Activated naive CD4-positive, alpha-beta T cell treated with anti-CD3 and anti-CD28 coated beads for 36 hours (primary cell): ENCODE results near the gene SYTL5. TPM values are rescaled to one million over a fixed set of nuclear protein-coding genes. Genes with fewer than 3 reads are reported as not detected.

ENCODE experiments used
- CTCF ChIA-PET: fragments of 350-600 bp; sonication (Branson Sonifier 250); formaldehyde crosslinking; loops from one replicate; lab custom pipeline; 2021; ENCODE audit warnings: antibody characterized with exemption; lab: Charles Lee
- DNase-seq: peaks from one replicate; pipeline ENCODE4 v3.0.0-alpha.2; 2020
- H3K27ac Mint-ChIP-seq: one replicate; pipeline ENCODE4 v1.8.0; 2021; ENCODE audit warnings: mild to moderate bottlenecking, mixed read lengths
- H3K27me3 Mint-ChIP-seq: one replicate; pipeline ENCODE4 v1.8.0; 2021; ENCODE audit warnings: low read depth, mixed read lengths
- H3K36me3 Mint-ChIP-seq: one replicate; pipeline ENCODE4 v1.8.0; 2021; ENCODE audit warnings: low read depth, mixed read lengths
- H3K4me1 Mint-ChIP-seq: one replicate; pipeline ENCODE4 v1.8.0; 2021; ENCODE audit warnings: low read depth, mixed read lengths
- H3K4me3 Mint-ChIP-seq: one replicate; pipeline ENCODE4 v1.8.0; 2021; ENCODE audit warnings: mild to moderate bottlenecking, moderate library complexity, mixed read lengths
- H3K9me3 Mint-ChIP-seq: one replicate; pipeline ENCODE4 v1.8.0; 2021; ENCODE audit warnings: mixed read lengths
- intact Hi-C: fragments of 100-400 bp; cut with micrococcal nuclease; formaldehyde crosslinking; loops from one replicate; pipeline ENCODE4 v1.15.1; 2023
- total RNA-seq, 2 experiments: library from RNA; stranded (reverse); gene quantifications; one replicate each; pipeline ENCODE4 v1.2.3, GENCODE V29; 2021

The SYTL5 gene
- total RNA-seq, 2 experiments from 2014 or later = not detected

DNA sequence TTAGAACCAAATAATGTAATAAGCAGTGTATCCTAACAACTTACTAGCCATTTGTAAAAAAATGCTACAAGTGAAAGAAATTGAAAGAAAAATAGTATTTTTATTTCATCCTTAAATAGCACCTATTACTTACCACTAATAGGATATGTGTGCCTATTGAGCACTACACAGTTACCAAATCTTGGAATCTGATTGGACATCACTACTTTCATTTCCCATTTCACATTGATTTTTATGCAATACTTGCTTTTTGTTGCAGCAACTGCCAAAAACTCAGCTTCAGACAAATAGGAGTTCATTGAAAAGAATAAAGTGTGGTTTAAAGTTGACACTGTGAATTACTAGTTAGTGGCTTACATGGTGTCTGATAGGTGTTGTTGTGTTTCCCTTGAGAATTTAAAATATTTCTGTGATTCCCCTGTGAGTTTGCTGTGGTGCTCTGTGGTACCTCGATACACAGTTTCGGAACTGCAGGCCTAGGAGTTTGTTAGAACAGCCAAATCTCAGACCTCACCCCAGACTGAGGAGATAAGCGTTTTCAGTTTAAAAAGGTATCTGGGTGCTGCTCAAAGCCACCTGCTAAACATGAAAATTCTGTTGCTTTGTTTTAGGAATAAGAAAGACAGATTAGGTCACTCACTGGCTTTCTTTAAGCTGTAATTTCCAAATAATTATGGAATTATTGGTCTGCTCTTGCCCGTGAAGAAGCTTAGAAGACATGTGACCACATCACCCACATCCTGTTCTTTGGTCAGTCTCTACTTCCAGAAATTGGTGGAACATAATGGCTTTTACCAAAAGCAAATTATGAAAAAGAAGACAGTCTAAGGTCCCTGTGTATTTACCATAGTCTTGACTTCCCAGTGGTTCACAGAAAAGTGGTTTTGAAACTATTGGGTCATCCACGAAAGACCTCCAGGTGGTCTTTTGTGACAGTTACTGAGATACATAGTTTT, 97.8 kb downstream of the SYTL5 start:
- Mint-ChIP-seq H3K9me3 (peaks cover under 1% of the 10 kb centered on the region), H3K4me1 (no peaks in the 10 kb centered on the region), H3K36me3 (no peaks in the 10 kb centered on the region), H3K4me3 (no peak overlapping the region), H3K27me3 (peaks cover 2% of the 10 kb centered on the region), H3K27ac (no peak overlapping the region)
- intact Hi-C loops = no loop called here
- CTCF ChIA-PET = no interaction called here
- no peak for DNase-seq

- intact Hi-C loops = no loop called here
- CTCF ChIA-PET = no interaction called here
- no peaks in the 10 kb centered on the region for H3K36me3 Mint-ChIP-seq
- H3K9me3 Mint-ChIP-seq = no peaks in the 10 kb centered on the region
- no peak overlapping the region for H3K4me3 Mint-ChIP-seq
- no peak for DNase-seq
- H3K27me3 Mint-ChIP-seq = peaks cover 2% of the 10 kb centered on the region
- H3K27ac Mint-ChIP-seq = no peak overlapping the region
- no peaks in the 10 kb centered on the region for H3K4me1 Mint-ChIP-seq
These were observed 98.9 kb downstream of the SYTL5 start for GRCh38 chrX:38105216-38105725.

- Mint-ChIP-seq H3K36me3 (no peaks in the 10 kb centered on the region), H3K27ac (no peak overlapping the region), H3K9me3 (no peaks in the 10 kb centered on the region), H3K4me3 (no peak overlapping the region), H3K27me3 (peaks cover 2% of the 10 kb centered on the region), H3K4me1 (no peaks in the 10 kb centered on the region)
- CTCF ChIA-PET = no interaction called here
- intact Hi-C loops = no loop called here
- DNase-seq = no peak
These were observed 100.8 kb downstream of the SYTL5 start for GRCh38 chrX:38106991-38107655.

GRCh38 chrX:38108364-38108763, 102.0 kb downstream of the SYTL5 start:
- intact Hi-C loops = no loop called here
- H3K27me3 Mint-ChIP-seq = no peaks in the 10 kb centered on the region
- DNase-seq = no peak
- CTCF ChIA-PET = no interaction called here
- no peaks in the 10 kb centered on the region for H3K9me3 Mint-ChIP-seq
- H3K27ac Mint-ChIP-seq = no peak overlapping the region
- H3K36me3 Mint-ChIP-seq = no peaks in the 10 kb centered on the region
- no peak overlapping the region for H3K4me3 Mint-ChIP-seq
- no peaks in the 10 kb centered on the region for H3K4me1 Mint-ChIP-seq

DNA sequence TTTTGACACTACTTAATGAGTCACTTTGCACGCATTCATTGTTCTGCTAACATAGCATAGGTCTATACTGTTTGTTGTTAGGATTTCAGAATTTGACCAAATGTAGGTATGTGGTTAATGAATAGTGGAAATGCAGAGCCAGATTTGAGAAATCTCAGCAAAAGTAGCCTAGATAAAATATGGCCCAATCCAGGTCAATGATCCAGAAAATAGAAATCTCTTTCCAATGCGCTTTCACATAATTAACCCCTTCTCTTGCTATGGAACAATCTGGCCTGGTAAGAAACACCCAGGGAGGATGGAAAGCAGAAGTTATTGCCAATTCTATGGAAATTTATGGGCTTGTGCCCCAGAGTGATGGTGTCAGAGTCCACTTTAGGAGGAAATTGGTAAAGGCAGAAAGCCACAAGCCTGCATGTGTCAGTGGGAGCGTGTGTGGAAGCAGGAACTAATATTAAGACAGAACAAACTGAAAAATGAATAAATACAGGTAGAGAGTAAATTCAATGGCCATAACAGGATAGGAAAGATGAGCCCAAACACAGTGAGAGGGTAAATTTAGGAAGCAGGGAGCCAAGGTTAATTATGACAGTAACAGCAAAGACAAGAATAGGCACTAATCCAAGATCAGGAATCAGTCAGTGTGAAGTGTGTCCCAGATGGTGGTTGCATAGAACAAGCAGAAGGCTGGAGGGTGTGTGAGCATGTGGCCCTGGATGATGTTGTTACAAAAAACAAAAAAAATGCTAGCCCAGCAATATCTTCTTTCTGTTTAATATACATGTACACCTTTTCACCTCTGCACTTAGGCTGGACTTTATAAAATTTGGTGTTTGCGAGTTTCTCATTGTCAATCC, 102.9 kb downstream of the SYTL5 start:
- Mint-ChIP-seq H3K9me3 (no peaks in the 10 kb centered on the region), H3K27me3 (no peaks in the 10 kb centered on the region), H3K4me3 (no peak overlapping the region), H3K36me3 (no peaks in the 10 kb centered on the region), H3K27ac (no peak overlapping the region), H3K4me1 (no peaks in the 10 kb centered on the region)
- CTCF ChIA-PET = interaction anchor here (0.5 kb wide), 1 partner anchor 22 kb away, joined by 5 read pairs; no protein-coding TSS in a partner anchor
- DNase-seq = no peak
- intact Hi-C loops = no loop called here

DNA sequence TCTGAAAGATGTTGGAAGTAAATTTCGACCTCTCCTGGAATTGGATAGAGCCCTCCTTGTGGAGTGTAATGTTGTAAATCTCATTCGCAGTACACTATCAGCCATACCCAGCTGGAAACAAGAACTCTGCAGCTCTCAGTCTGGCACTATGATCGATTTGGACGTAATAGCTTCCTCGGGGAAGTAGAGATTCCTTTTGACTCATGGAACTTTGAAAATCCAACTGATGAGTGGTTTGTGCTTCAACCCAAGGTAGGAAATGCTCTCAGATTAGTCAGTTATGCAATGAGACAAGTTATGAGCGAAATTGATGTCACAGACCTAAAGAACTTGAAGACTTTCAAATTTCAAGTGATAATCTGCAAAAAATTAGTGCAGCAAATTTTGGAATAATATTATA, 103.9 kb downstream of the SYTL5 start:
- no peaks in the 10 kb centered on the region for H3K27me3 Mint-ChIP-seq
- CTCF ChIA-PET = interaction anchor here (0.5 kb wide), 1 partner anchor 21 kb away, joined by 5 read pairs; no protein-coding TSS in a partner anchor
- intact Hi-C loops = no loop called here
- H3K9me3 Mint-ChIP-seq = no peaks in the 10 kb centered on the region
- no peaks in the 10 kb centered on the region for H3K36me3 Mint-ChIP-seq
- no peak overlapping the region for H3K4me3 Mint-ChIP-seq
- DNase-seq = no peak
- H3K27ac Mint-ChIP-seq = no peak overlapping the region
- no peaks in the 10 kb centered on the region for H3K4me1 Mint-ChIP-seq

- CTCF ChIA-PET = no interaction called here
- Mint-ChIP-seq H3K36me3 (no peaks in the 10 kb centered on the region), H3K27ac (no peak overlapping the region), H3K4me1 (no peaks in the 10 kb centered on the region), H3K4me3 (no peak overlapping the region), H3K9me3 (no peaks in the 10 kb centered on the region), H3K27me3 (no peaks in the 10 kb centered on the region)
- no peak for DNase-seq
- intact Hi-C loops = no loop called here
These were observed 104.8 kb downstream of the SYTL5 start for GRCh38 chrX:38111196-38111595.

DNA sequence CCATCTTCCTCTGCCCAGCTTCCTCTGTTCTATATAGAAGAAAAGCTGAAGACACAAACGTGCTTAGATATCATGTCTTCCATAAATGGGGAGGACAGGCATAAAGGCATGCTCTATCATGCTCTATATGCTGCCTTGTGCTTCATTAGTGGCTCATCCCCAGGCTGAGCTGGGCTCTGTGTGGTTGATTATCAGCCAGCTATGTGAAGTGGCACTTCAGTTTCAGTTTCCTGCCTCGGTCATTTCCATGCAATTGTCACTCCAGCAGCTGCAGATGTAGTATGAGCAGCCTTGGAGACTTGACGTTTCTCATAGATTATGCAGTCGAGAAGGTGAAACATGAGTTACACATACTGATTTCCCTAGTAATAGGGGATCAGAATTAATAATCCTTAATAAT, 106.2 kb downstream of the SYTL5 start:
- CTCF ChIA-PET = no interaction called here
- DNase-seq = no peak
- H3K27ac Mint-ChIP-seq = no peak overlapping the region
- no peaks in the 10 kb centered on the region for H3K36me3 Mint-ChIP-seq
- intact Hi-C loops = no loop called here
- no peak overlapping the region for H3K4me3 Mint-ChIP-seq
- no peaks in the 10 kb centered on the region for H3K4me1 Mint-ChIP-seq
- H3K9me3 Mint-ChIP-seq = no peaks in the 10 kb centered on the region
- no peaks in the 10 kb centered on the region for H3K27me3 Mint-ChIP-seq

DNA sequence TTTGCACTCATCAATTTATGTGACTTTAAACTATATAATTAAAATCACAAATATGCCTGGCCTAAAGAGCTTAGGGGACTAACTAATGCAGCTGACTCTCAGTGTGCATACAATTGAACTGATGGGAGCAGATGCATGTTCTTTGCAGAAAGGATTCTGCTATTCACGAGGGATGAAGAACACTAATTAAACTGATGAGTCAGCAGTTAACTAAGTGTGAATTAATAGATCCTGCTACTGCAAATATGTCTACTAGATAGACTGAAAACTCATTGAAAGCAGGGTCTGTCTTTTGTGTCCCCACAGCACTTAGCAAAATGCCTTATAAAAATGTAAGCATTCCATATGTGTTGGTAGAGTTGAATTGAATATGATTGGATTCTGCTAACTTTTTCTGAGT, 110.4 kb downstream of the SYTL5 start:
- Mint-ChIP-seq H3K4me3 (no peak overlapping the region), H3K9me3 (no peaks in the 10 kb centered on the region), H3K36me3 (no peaks in the 10 kb centered on the region), H3K27me3 (no peaks in the 10 kb centered on the region), H3K4me1 (no peaks in the 10 kb centered on the region), H3K27ac (no peak overlapping the region)
- CTCF ChIA-PET = no interaction called here
- DNase-seq = no peak
- intact Hi-C loops = no loop called here

GRCh38 chrX:38117485-38117884, 111.1 kb downstream of the SYTL5 start:
- H3K4me3 Mint-ChIP-seq = no peak overlapping the region
- H3K27ac Mint-ChIP-seq = no peak overlapping the region
- no peaks in the 10 kb centered on the region for H3K36me3 Mint-ChIP-seq
- H3K4me1 Mint-ChIP-seq = no peaks in the 10 kb centered on the region
- DNase-seq = no peak
- H3K9me3 Mint-ChIP-seq = no peaks in the 10 kb centered on the region
- CTCF ChIA-PET = no interaction called here
- H3K27me3 Mint-ChIP-seq = no peaks in the 10 kb centered on the region
- intact Hi-C loops = no loop called here

GRCh38 chrX:38124000-38124399, 117.6 kb downstream of the SYTL5 start:
- H3K4me1 Mint-ChIP-seq = no peaks in the 10 kb centered on the region
- H3K27ac Mint-ChIP-seq = no peak overlapping the region
- no peaks in the 10 kb centered on the region for H3K36me3 Mint-ChIP-seq
- no peaks in the 10 kb centered on the region for H3K27me3 Mint-ChIP-seq
- DNase-seq = no peak
- no peak overlapping the region for H3K4me3 Mint-ChIP-seq
- intact Hi-C loops = no loop called here
- H3K9me3 Mint-ChIP-seq = no peaks in the 10 kb centered on the region
- CTCF ChIA-PET = no interaction called here

- Mint-ChIP-seq H3K4me3 (no peak overlapping the region), H3K4me1 (no peaks in the 10 kb centered on the region), H3K27ac (no peak overlapping the region), H3K36me3 (no peaks in the 10 kb centered on the region), H3K27me3 (no peaks in the 10 kb centered on the region), H3K9me3 (no peaks in the 10 kb centered on the region)
- intact Hi-C loops = no loop called here
- no peak for DNase-seq
- CTCF ChIA-PET = no interaction called here
These were observed 119.8 kb downstream of the SYTL5 start for GRCh38 chrX:38126179-38126578.
